Measurements from ENCODE around the gene LMNTD1. TPM values are rescaled to one million over a fixed set of nuclear protein-coding genes. Genes with fewer than 3 reads are reported as not detected.

Gene LMNTD1
- total and polyA plus RNA-seq, 2 of the 4 experiments (the other 2 are of a cell fraction) = 1.5 to 4.3 TPM

DNA sequence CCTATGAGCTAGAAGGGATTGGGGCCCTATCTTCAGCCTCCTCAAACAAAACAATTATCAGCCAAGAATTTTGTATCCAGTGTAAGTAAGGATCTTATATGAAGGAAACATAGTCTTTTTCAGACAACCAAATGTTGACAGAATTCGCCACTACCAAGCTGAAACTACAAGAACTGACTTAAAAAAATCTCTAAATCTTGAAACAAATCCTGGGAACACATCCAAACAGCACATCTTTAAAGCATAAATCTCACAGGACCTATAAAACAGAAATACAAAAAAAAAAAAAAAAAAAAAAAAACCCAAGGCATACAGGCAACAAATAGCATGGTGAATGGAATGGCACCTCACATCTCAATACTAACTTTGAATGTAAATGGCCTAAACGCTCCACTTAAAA is 41.3 kb upstream of the LMNTD1 start:
- BruUV-seq (replicated peaks) = no TSS peak
- H4K20me1 ChIP-seq (ENCODE audit: insufficient read depth, low read length) = no peaks in the 10 kb centered on the region
- no CpG with 5 or more reads among the region's 2 CpGs for WGBS, 2 experiments (ENCODE audit: extremely low coverage in 2 of 2, insufficient read length in 1 of 2)
- H3K27ac ChIP-seq (ENCODE audit: insufficient read depth, low read length) = no peak overlapping the region
- H3K4ac ChIP-seq (ENCODE audit: low read depth, low read length) = no peak overlapping the region
- DNase-seq (no peak), ATAC-seq (ENCODE audit: low read depth) (no peak)
- ChIA-PET CTCF (no interaction called here), POLR2A (ENCODE audit: unreplicated experiment) (no interaction called here)
- H3K27me3 ChIP-seq (ENCODE audit: control insufficient read depth, insufficient read depth, low read length) = no peaks in the 10 kb centered on the region
- H4K91ac ChIP-seq (ENCODE audit: insufficient read depth, low read depth, low read length) = no peak overlapping the region
- no peak overlapping the region for H3K4me2 ChIP-seq (ENCODE audit: low read depth, low read length)
- dilution Hi-C loops (cut with HindIII; ENCODE audit: low sequenced_read_pairs, unreplicated experiment) = no loop called here
- H2BK15ac ChIP-seq (ENCODE audit: low read depth, low read length) = no peak overlapping the region
- no peak for TF ChIP-seq SMC3 (IDR thresholded peaks at IDR 0.05; ENCODE audit: low read depth, low read length)
- TF ChIP-seq, protein P1, sequence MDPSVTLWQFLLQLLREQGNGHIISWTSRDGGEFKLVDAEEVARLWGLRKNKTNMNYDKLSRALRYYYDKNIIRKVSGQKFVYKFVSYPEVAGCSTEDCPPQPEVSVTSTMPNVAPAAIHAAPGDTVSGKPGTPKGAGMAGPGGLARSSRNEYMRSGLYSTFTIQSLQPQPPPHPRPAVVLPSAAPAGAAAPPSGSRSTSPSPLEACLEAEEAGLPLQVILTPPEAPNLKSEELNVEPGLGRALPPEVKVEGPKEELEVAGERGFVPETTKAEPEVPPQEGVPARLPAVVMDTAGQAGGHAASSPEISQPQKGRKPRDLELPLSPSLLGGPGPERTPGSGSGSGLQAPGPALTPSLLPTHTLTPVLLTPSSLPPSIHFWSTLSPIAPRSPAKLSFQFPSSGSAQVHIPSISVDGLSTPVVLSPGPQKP (IDR thresholded peaks at IDR 0.05; ENCODE audit: borderline replicate concordance, low read depth, low read length) = no peak
- no peak for TF ChIP-seq MAZ (IDR thresholded peaks at IDR 0.05; ENCODE audit: borderline replicate concordance, low read depth, low read length)
- no peak for TF ChIP-seq USF2 (IDR thresholded peaks at IDR 0.05; ENCODE audit: low read depth, low read length)
- TF ChIP-seq RFX5 (IDR thresholded peaks at IDR 0.05; ENCODE audit: low read depth, low read length) = no peak
- TF ChIP-seq NFE2L2 (IDR thresholded peaks at IDR 0.05; ENCODE audit: low read depth, low read length) = no peak
- TF ChIP-seq MAFK (IDR thresholded peaks at IDR 0.05; ENCODE audit: low read depth, low read length) = no peak
- no peak for TF ChIP-seq BHLHE40 (IDR thresholded peaks at IDR 0.05; ENCODE audit: low read depth, low read length)
- no peak for TF ChIP-seq CEBPB (IDR thresholded peaks at IDR 0.05; ENCODE audit: low read depth, low read length)
- no peak for TF ChIP-seq MXI1 (IDR thresholded peaks at IDR 0.05; ENCODE audit: borderline replicate concordance, low read depth, low read length)
- no peak for TF ChIP-seq RCOR1 (IDR thresholded peaks at IDR 0.05; ENCODE audit: insufficient replicate concordance, low read length)
- no peak for TF ChIP-seq CTCF (conservative IDR thresholded peaks at IDR 0.05; ENCODE audit: low read depth, low read length)
- H3K18ac ChIP-seq (ENCODE audit: low read depth, low read length) = no peak overlapping the region
- no peak overlapping the region for H2AFZ ChIP-seq (replicated peaks; ENCODE audit: low read length, poor library complexity)
- no peak overlapping the region for H4K8ac ChIP-seq (ENCODE audit: low read depth in 2 of 2, low read length in 2 of 2)
- in situ Hi-C loops (cut with MboI; ENCODE audit: low sequenced_read_pairs) = no loop called here
- no peak overlapping the region for H2AK5ac ChIP-seq (ENCODE audit: low read depth, low read length)
- no peak overlapping the region for H2BK120ac ChIP-seq (ENCODE audit: low read depth, low read length)
- H3K14ac ChIP-seq (replicated peaks; ENCODE audit: low read depth, low read length) = no peak overlapping the region
- no peak overlapping the region for H3K23ac ChIP-seq (ENCODE audit: low read depth, low read length)
- intact Hi-C loops (cut with micrococcal nuclease) = no loop called here
- no peak overlapping the region for H3K9ac ChIP-seq (ENCODE audit: low read depth, low read length)
- no peak overlapping the region for H2BK20ac ChIP-seq (ENCODE audit: low read depth, low read length)
- H3K4me1 ChIP-seq (ENCODE audit: control insufficient read depth, insufficient read depth, low read length) = peaks cover 3% of the 10 kb centered on the region; the same call in 1 of the 2 replicates
- H3K79me1 ChIP-seq (ENCODE audit: low read depth in 1 of 2, low read length in 2 of 2) = no peaks in the 10 kb centered on the region
- H3K9me3 ChIP-seq (ENCODE audit: control insufficient read depth, insufficient read depth, low read length) = no peaks in the 10 kb centered on the region
- H3K56ac ChIP-seq (ENCODE audit: extremely low read depth, insufficient read depth, low read length) = no peak overlapping the region
- no peak overlapping the region for H4K5ac ChIP-seq (ENCODE audit: low read depth, low read length)
- H3K36me3 ChIP-seq (ENCODE audit: control insufficient read depth, insufficient read depth, low read length) = no peaks in the 10 kb centered on the region
- no peaks in the 10 kb centered on the region for H3K9me1 ChIP-seq (ENCODE audit: insufficient read depth, low read length)
- H2AK9ac ChIP-seq (replicated peaks; ENCODE audit: low read depth, low read length, poor library complexity) = no peak overlapping the region
- H3K4me3 ChIP-seq (ENCODE audit: insufficient read depth, low read depth, low read length) = no peak overlapping the region
- no peak overlapping the region for H2BK5ac ChIP-seq (ENCODE audit: low read depth, low read length, poor library complexity, severe bottlenecking)

All from IMR-90 (cell line).